IPS-20b (cell line): ENCODE data around the gene DET1.
"Not testable (repeated sequence)": the region's sequence is repeated elsewhere in the genome, so short reads cannot be mapped to it uniquely, and the experiment has no call there.

ENCODE experiments used
- H3K27ac ChIP-seq: one replicate; pipeline ENCODE4 v1.5.1; 2013; ENCODE audit warnings: low read length
- H3K27me3 ChIP-seq: 2 replicates; pipeline ENCODE4 v1.6.1; 2013; ENCODE audit warnings: mild to moderate bottlenecking, low read length, inconsistent platforms; ENCODE audit not compliant: insufficient read depth
- H3K36me3 ChIP-seq: 2 replicates; pipeline ENCODE4 v1.6.1; 2013; ENCODE audit warnings: low read depth, mild to moderate bottlenecking, inconsistent platforms, low read length, moderate library complexity; ENCODE audit not compliant: insufficient read depth
- H3K4me1 ChIP-seq: 2 replicates; pipeline ENCODE4 v1.6.1; 2013; ENCODE audit warnings: mild to moderate bottlenecking, control low read depth, inconsistent platforms, low read length, moderate library complexity; ENCODE audit not compliant: insufficient read depth
- H3K4me3 ChIP-seq: 2 replicates; pipeline ENCODE4 v1.5.1; 2013; ENCODE audit warnings: mild to moderate bottlenecking, low read length, inconsistent platforms
- H3K9ac ChIP-seq: 2 replicates; pipeline ENCODE4 v1.6.1; 2013; ENCODE audit warnings: low read depth, mild to moderate bottlenecking, inconsistent platforms, low read length, moderate library complexity
- H3K9me3 ChIP-seq: 2 replicates; pipeline ENCODE4 v1.6.1; 2013; ENCODE audit warnings: mild to moderate bottlenecking, low read depth, low read length, inconsistent platforms; ENCODE audit not compliant: insufficient read depth

The DET1 gene

DNA sequence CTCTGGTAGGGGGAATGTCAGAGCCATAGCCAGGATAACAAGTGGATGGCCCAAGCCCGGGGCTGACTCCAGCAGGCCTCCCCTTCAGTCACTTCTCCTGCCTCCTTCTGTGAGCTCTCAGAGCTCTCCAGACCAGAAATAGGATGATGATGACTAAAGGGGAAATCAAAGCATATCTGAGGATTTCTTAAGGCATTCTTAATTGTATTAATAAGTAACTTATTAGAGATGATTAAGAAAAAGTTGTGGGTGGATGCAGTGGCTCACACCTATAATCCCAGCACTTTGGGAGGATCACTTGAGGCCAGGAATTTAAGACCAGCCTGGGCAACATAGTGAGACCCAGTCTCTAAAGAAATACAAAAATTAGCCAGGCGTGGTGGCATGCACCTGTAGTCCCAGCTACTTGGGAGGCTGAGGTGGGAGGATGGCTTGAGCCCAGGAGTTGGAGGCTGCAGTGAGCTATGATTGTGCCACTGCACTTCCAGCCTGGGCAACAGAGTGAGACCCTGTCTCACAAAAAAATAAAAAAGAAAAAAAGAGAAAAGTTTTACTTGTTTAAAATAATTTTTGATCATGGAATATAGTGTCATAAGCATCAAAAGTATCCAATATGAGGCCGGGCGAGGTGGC lies 72.7 kb downstream of the DET1 start:
- H3K4me3 ChIP-seq, H3K9ac ChIP-seq, H3K27ac ChIP-seq, H3K27me3 ChIP-seq, H3K9me3 ChIP-seq, H3K4me1 ChIP-seq: not testable (repeated sequence)
- peaks cover 63% of the 10 kb centered on the region for H3K36me3 ChIP-seq

DNA sequence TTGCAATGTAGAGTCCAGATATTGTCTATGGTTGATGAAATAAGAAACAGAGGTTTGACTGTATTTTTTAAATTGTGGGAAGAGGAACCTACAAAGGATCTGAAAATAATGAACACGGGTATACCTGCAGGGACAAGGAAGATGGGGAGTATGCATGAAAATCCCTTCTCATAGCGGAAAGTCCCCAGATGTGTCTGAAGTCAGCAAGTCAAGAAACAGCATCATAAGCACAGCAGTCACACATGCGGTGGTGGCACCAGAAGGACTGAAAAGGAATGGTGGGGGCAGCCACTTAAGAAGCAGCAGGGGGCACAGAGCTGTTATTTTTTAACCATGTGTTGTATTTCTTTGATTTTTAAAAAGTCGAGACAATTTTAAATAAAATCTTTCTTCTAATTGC lies 74.3 kb downstream of the DET1 start:
- no peaks in the 10 kb centered on the region for H3K9me3 ChIP-seq
- no peak overlapping the region for H3K27ac ChIP-seq
- H3K9ac ChIP-seq = no peak overlapping the region
- H3K27me3 ChIP-seq = no peaks in the 10 kb centered on the region
- H3K4me1 ChIP-seq = no peaks in the 10 kb centered on the region
- H3K36me3 ChIP-seq = peaks cover 54% of the 10 kb centered on the region
- no peak overlapping the region for H3K4me3 ChIP-seq

DNA sequence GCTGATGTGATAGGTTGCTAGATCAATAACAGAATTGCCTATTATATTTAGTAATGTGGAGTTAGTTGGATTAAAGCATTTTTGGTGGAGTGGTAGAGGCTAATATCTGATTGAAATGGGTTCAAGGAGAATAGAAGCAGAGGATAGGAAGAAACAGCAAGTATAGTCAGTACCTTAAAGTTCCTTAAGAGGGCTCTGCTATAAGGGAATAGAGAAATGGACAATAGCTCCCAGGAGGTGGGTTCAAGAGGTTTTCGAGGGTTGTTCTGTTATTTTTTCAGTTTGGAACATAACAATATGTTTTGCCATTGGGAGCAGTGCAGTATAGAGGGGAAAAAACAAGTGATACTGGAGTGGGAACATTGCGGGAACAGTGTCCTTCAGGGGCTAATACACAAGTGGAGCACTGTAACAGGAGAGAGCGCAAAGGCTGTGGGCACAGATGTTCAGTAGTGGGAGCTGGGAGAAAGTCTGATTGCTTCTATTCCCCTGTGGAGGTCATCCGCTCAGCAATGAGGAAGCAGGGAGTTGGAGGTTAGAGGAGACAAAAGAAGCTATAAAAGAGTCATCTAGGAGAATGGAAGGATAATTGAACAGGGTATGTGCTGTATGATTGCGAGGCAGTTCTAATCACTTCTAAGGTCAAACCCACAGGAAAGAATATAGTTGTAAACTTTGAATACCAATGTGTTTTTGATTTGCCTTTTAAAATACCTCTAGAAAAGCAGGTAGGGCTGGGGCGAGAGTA lies 75.7 kb downstream of the DET1 start:
- H3K4me3 ChIP-seq = no peak overlapping the region
- no peaks in the 10 kb centered on the region for H3K4me1 ChIP-seq
- H3K9ac ChIP-seq = no peak overlapping the region
- peaks cover 41% of the 10 kb centered on the region for H3K36me3 ChIP-seq
- no peaks in the 10 kb centered on the region for H3K27me3 ChIP-seq
- no peak overlapping the region for H3K27ac ChIP-seq
- no peaks in the 10 kb centered on the region for H3K9me3 ChIP-seq

DNA sequence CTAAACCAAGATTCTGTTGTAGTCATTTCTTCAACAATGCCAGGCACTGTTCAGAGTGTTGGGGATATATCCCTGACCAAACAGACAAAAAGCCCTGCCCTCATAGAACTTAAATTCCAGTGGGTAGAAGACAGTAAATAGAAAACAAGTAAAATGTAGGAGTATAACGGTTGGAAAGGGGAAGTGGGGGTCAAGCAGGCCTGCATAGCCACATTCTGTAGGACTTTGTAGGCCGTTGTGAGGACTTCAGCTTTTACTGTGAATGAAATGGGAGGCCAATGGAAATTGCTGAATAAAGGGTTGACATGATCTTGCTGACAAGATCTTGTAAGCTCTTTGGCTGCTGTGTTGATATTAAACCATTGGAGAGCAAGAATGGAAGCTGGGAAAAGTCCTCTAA lies 77.2 kb downstream of the DET1 start:
- Histone ChIP-seq H3K36me3 (peaks cover 44% of the 10 kb centered on the region), H3K4me1 (no peaks in the 10 kb centered on the region)

DNA sequence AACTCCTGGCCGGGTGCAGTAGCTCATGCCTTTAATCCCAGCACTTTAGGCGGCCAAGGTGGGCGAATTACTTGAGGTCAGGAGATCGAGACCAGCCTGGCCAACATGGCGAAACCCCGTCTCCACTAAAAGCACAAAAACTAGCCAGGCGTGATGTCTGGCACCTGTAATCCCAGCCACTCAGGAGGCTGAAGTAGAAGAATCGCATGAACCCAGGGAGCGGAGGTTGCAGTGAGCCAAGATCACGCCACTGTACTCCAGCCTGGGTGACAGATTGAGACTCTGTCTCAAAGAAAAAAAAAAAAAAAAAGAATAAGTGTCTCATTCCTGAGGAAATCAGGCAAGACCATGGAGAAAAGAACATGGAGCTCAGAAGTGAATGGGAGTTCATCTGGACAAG lies 77.8 kb downstream of the DET1 start:
- peak overlapping the region; percentile 99 for H3K4me3 ChIP-seq
- not testable (repeated sequence) for H3K27ac ChIP-seq, H3K9ac ChIP-seq, H3K27me3 ChIP-seq, H3K4me1 ChIP-seq, H3K9me3 ChIP-seq
- peaks cover 49% of the 10 kb centered on the region for H3K36me3 ChIP-seq

More for the DNA sequence above, 77.2 kb downstream of the DET1 start:
- Histone ChIP-seq H3K9ac (no peak overlapping the region), H3K9me3 (no peaks in the 10 kb centered on the region), H3K4me3 (no peak overlapping the region), H3K27me3 (no peaks in the 10 kb centered on the region), H3K27ac (no peak overlapping the region)

DNA sequence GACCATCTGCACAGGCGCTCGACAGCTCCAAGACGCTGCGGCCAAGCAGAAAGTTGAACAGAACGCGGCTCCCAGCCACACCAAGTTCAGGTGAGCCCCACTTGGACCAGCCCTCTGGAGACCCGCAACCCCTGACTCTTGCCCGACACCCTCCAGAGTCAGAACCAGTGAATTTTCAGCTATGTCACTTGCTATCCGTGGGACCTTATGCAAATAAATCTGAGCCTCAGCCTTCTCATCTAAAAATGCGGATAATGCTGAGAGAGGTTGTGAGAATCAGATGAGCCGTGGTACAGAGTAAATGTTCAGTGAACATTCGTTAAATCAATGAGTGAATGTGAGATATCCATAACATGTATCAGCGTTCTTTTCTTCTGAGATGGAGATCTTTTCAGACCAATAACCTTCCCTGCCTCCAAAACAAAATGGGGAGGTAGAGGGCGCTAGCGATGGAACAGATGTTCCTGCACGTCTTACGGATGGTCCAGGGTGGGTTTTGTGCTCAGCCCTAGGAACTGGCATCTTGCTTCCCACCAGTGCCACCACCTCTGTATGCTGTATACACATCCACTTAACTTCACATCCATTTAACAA lies 78.4 kb downstream of the DET1 start:
- peak overlapping the region; percentile 99 for H3K4me3 ChIP-seq
- H3K27ac ChIP-seq = peak overlapping the region; percentile 78

DNA sequence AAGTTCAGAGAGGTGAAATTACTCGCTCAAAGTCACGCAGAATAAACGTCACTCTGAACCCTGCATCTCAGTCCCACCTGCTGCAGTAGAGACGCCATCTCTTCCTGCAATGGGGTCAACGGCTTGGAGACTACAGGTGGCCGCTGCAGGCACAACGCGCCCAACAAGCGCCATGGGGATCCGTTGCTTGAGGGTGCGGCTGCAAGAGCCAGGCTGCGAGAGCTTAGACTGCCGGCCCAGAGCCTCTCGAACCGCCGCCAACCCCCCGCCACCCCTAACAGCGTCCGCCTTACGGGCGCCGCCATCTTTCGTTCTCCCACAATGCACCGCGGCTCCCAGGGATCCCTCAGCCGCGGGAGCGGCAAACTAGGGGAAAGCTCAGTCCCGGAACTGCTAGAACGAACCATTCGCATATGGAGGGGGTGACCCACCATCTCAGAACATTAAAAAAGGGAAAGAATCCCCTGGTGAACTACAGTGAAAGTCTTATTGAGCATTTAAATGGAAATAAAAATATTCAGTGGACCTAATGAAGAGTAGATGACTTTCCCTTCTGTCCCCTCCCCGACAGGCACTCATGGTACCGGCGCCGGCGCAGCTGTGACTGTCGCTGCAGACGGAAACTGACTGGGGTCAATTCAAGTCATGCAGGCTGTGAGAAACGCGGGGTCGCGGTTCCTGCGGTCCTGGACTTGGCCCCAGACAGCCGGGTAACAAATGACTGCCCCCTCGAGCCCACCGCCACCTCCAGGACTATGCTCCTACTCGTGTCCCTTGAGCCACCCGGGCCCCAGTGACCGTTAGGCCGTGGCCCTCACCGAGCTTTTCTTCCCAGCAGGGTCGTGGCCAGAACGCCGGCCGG lies 79.2 kb downstream of the DET1 start, which contains the start of the genes MRPL46 and MRPS11:
Gene MRPL46 (minus strand): TSS at position 316 of the 862 bp plus-strand sequence. CDS start 11 bp downstream, at position 305.
Gene MRPS11 (plus strand): TSS at position 636 of the 862 bp plus-strand sequence. CDS start 10 bp downstream, at position 646.
- H3K27me3 ChIP-seq = no peaks in the 10 kb centered on the region
- no peaks in the 10 kb centered on the region for H3K9me3 ChIP-seq
- H3K36me3 ChIP-seq = peaks cover 50% of the 10 kb centered on the region
- no peaks in the 10 kb centered on the region for H3K4me1 ChIP-seq
- peak within 1 kb of the TSS; percentile 99 for H3K4me3 ChIP-seq
- H3K9ac ChIP-seq = peak within 1 kb of the TSS; percentile 96
- peak within 1 kb of the TSS; percentile 78 for H3K27ac ChIP-seq

More for the DNA sequence above, 78.4 kb downstream of the DET1 start:
- Histone ChIP-seq H3K36me3 (peaks cover 50% of the 10 kb centered on the region), H3K9ac (peak overlapping the region; percentile 96), H3K4me1 (no peaks in the 10 kb centered on the region), H3K9me3 (no peaks in the 10 kb centered on the region), H3K27me3 (no peaks in the 10 kb centered on the region)

DNA sequence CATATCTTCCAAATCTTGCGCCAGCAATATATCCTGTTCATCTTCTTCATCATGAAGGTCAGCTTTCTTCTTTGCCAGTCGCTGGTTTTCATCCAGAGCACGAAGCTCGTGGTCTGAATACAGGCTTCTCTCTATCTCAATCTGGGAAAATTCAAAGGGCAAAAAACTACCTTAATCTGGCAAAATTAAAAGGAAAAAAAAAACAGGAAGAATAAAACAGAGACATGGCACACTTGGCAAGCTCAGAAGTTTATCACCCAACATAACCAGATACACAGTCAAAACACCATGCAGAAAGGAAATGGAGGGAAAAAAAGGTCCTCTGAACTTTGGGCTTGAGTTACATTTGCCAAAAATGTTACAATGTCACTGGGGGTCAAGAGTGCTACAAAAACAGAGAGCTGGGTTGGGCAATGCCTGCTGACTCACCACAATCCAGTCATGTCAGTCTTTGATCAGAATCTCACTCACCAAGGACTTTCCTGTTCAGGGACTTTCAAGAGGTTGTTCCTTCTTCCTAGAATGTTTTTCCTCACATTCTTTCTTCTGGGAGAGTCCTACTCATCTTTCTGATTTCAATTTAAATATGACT lies 80.8 kb downstream of the DET1 start:
- no peaks in the 10 kb centered on the region for H3K27me3 ChIP-seq
- no peaks in the 10 kb centered on the region for H3K9me3 ChIP-seq
- peaks cover 57% of the 10 kb centered on the region for H3K36me3 ChIP-seq
- peak overlapping the region; percentile 99 for H3K4me3 ChIP-seq
- H3K4me1 ChIP-seq = no peaks in the 10 kb centered on the region
- no peak overlapping the region for H3K9ac ChIP-seq
- H3K27ac ChIP-seq = no peak overlapping the region

DNA sequence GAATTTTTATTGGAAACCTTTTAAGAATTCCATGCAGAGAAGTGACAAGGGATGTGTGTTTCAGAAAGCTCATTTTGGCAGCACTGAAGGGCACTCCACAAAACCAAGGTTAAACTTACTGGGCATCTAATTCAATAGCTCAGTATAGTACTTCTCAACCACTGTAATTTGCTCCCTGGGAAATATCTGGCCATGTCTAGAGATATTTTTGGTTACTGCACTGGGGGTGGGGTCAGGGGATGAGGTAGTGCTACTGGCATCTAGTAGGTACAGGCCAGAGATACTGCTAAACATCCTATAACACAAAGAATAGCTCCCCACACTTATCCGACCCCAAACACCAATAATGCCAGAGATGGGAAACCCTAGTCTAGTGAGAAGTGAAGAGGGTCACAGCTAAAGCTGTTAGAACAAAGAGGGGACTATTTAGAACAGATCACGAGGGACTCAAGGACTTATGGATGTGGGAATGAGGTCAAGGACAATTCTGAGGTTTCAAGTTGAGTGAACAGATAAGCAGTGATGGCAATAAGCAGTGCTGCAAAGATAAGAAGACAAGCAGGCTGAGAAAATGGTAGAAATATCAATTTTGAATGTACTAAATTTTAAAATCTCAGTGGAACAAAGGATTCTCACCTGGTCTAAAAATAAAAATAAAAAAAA lies 82.5 kb downstream of the DET1 start:
- Histone ChIP-seq H3K9ac (no peak overlapping the region), H3K27me3 (no peaks in the 10 kb centered on the region), H3K4me1 (no peaks in the 10 kb centered on the region), H3K36me3 (peaks cover 68% of the 10 kb centered on the region), H3K27ac (no peak overlapping the region), H3K9me3 (no peaks in the 10 kb centered on the region), H3K4me3 (no peak overlapping the region)
